Lung (tissue), 12 donors: ENCODE data around the gene ZNF467. TPM values are rescaled to one million over a fixed set of nuclear protein-coding genes. Genes with fewer than 3 reads are reported as not detected.

Experiments used
- ATAC-seq: fragments of 200-7000 bp; cut with Tn5 transposase; one replicate; pipeline ENCODE4 v1.9.1; 2020; ENCODE audit warnings: moderate number of reproducible peaks; ENCODE audit not compliant: insufficient read depth, low FRiP score
- DNase-seq, 3 donors: peaks; one replicate each; pipeline ENCODE4 v3.0.0-alpha.2; 2013 to 2017
- H3K27ac ChIP-seq, 2 donors: one replicate each; pipeline ENCODE4 v1.5.1; 2013; ENCODE audit warnings: mild to moderate bottlenecking in 2 of 2, moderate library complexity in 2 of 2, control low read depth in 1 of 2, inconsistent platforms in 1 of 2, low read depth in 1 of 2, low read length in 1 of 2
- H3K27me3 ChIP-seq, 3 donors: one replicate each; pipeline ENCODE4 v1.5.1; 2013; ENCODE audit warnings: low read length in 2 of 3; ENCODE audit not compliant: control insufficient read depth in 3 of 3, insufficient read depth in 3 of 3
- H3K36me3 ChIP-seq, 4 donors: one replicate each; pipeline ENCODE4 v1.5.1; 2013; ENCODE audit warnings: low read length in 4 of 4, mild to moderate bottlenecking in 1 of 4, moderate library complexity in 1 of 4; ENCODE audit not compliant: control insufficient read depth in 4 of 4, insufficient read depth in 4 of 4
- H3K4me1 ChIP-seq, 5 donors: one replicate each; pipeline ENCODE4 v1.5.1; 2013; ENCODE audit warnings: low read length in 5 of 5, mild to moderate bottlenecking in 2 of 5, moderate library complexity in 1 of 5; ENCODE audit not compliant: control insufficient read depth in 5 of 5, insufficient read depth in 5 of 5
- H3K4me3 ChIP-seq: one replicate; pipeline ENCODE4 v1.5.1; 2013; ENCODE audit warnings: mild to moderate bottlenecking, control low read depth, moderate library complexity
- H3K9ac ChIP-seq, 2 donors: one replicate each; pipeline ENCODE4 v1.5.1; 2013; ENCODE audit warnings: low read length in 2 of 2, control low read depth in 1 of 2; ENCODE audit not compliant: insufficient read depth in 1 of 2
- H3K9me3 ChIP-seq, 4 donors: one replicate each; pipeline ENCODE4 v1.5.1; 2013; ENCODE audit warnings: low read length in 3 of 4, mild to moderate bottlenecking in 1 of 4, moderate library complexity in 1 of 4; ENCODE audit not compliant: control insufficient read depth in 4 of 4, insufficient read depth in 3 of 4
- CTCF ChIP-seq: IDR thresholded peaks from 2 replicates; pipeline ENCODE4 v1.5.1; 2012; ENCODE audit warnings: mild to moderate bottlenecking; ENCODE audit errors: control extremely low read depth, extremely low read depth
- WGBS, 2 donors: extraction: QIAGEN DNeasy Blood & Tissue Kit; methylation state at CpG; one replicate each; pipeline ENCODE4 v1.1.7; 2013; 5-methylcytosine and 5-hydroxymethylcytosine counted together
- polyA plus RNA-seq, 2 donors: library from polyadenylated mRNA; stranded (reverse); fragments of 200-250 nt; gene quantifications; one replicate each; pipeline ENCODE4 v1.2.1, GENCODE V29; 2013
- total RNA-seq, 2 donors: library from RNA; depleted of rRNA in 1 of 2; stranded (reverse); fragments of >200 nt in 1 of 2; gene quantifications; one replicate each; pipeline ENCODE4 v1.2.1, GENCODE V29; 2014 to 2021
- donor health status: control.
- donor health status: control.
- donor health status: Bipolar disorder and iron deficiency.
- donor health status: healthy.
- donor health status: DM: yes; HTN: yes; CAD: no.

Gene ZNF467
- total and polyA plus RNA-seq, 4 donors: 9.8 to 27.2 (median 14.9) TPM

GRCh38 chr7:149727899-149728476, 45.4 kb downstream of the ZNF467 start:
- H3K9ac ChIP-seq: no peak overlapping the region
- peaks cover 6 to 74% (median 22%) of the 10 kb centered on the region in 4 donors for H3K36me3 ChIP-seq
- ATAC-seq (no peak), DNase-seq (no peak)
- no peaks in the 10 kb centered on the region for H3K9me3 ChIP-seq
- TF ChIP-seq CTCF: no peak
- no peak overlapping the region for H3K27ac ChIP-seq
- no peaks in the 10 kb centered on the region for H3K27me3 ChIP-seq
- no peaks in the 10 kb centered on the region for H3K4me1 ChIP-seq
- H3K4me3 ChIP-seq: no peak overlapping the region
- WGBS, 2 donors: 74 to 81% methylated on average over 12 of the region's 12 CpGs

GRCh38 chr7:149727053-149727898, 46.1 kb downstream of the ZNF467 start:
- Histone ChIP-seq H3K9ac (no peak overlapping the region), H3K27me3 (no peaks in the 10 kb centered on the region), H3K36me3 (peaks cover 6 to 77% (median 24%) of the 10 kb centered on the region in 4 donors), H3K27ac (no peak overlapping the region), H3K4me1 (no peaks in the 10 kb centered on the region), H3K4me3 (no peak overlapping the region), H3K9me3 (no peaks in the 10 kb centered on the region)
- 86 to 87% methylated on average over 13 of the region's 13 CpGs for WGBS, 2 donors
- no peak for DNase-seq
- ATAC-seq: no peak
- no peak for TF ChIP-seq CTCF

GRCh38 chr7:149725916-149726315, 47.5 kb downstream of the ZNF467 start:
- no peak for DNase-seq
- Histone ChIP-seq H3K4me3 (no peak overlapping the region), H3K9ac (no peak overlapping the region), H3K36me3 (peaks cover 8 to 83% (median 27%) of the 10 kb centered on the region in 4 donors), H3K4me1 (no peaks in the 10 kb centered on the region), H3K27ac (no peak overlapping the region), H3K9me3 (no peaks in the 10 kb centered on the region), H3K27me3 (no peaks in the 10 kb centered on the region)
- no peak for TF ChIP-seq CTCF
- no peak for ATAC-seq
- 83 to 90% methylated on average over 6 of the region's 6 CpGs for WGBS, 2 donors
